BJ (cell line): Measurements from ENCODE around the gene ATP11A. TPM values are rescaled to one million over a fixed set of nuclear protein-coding genes. Genes with fewer than 3 reads are reported as not detected.
"Not testable (repeated sequence)": the region's sequence is repeated elsewhere in the genome, so short reads cannot be mapped to it uniquely, and the experiment has no call there.

Experiments
- CTCF ChIA-PET: fragments of 350-600 bp; formaldehyde crosslinking; extraction: SDS; loops from one replicate; lab custom pipeline; 2021; ENCODE audit warnings: antibody characterized with exemption, inconsistent platforms; lab: Yijun Ruan, JAX
- POLR2A ChIA-PET: fragments of 300-600 bp; sonication (Branson Sonifier 250); formaldehyde crosslinking; extraction: SDS; loops from one replicate; lab custom pipeline; 2021; ENCODE audit warnings: antibody characterized with exemption; lab: Charles Lee
- DNase-seq: peaks from one replicate; pipeline ENCODE4 v3.0.0-alpha.2; 2011; ENCODE audit warnings: low read depth
- H3K27me3 ChIP-seq: 2 replicates; pipeline ENCODE4 v1.6.0; 2011; ENCODE audit warnings: low read length; ENCODE audit not compliant: control insufficient read depth, insufficient read depth
- H3K36me3 ChIP-seq: 2 replicates; pipeline ENCODE4 v1.5.1; 2011; ENCODE audit warnings: low read length; ENCODE audit not compliant: control insufficient read depth, insufficient read depth
- H3K4me3 ChIP-seq: 2 replicates; pipeline ENCODE4 v1.5.1; 2011; ENCODE audit warnings: low read depth, mild to moderate bottlenecking, control low read depth, low read length
- polyA plus RNA-seq: library from polyadenylated mRNA; depleted of rRNA; stranded (reverse); fragments of >200 nt; gene quantifications from 2 replicates; pipeline ENCODE4 v1.2.3, GENCODE V29; 2011
- TF ChIP-seq, protein P1 (sequence below): IDR thresholded peaks from 2 replicates; pipeline ENCODE4 v1.5.1; 2011; ENCODE audit warnings: low read depth, mild to moderate bottlenecking, control low read depth, inconsistent platforms, low read length, moderate library complexity; ENCODE audit not compliant: insufficient read depth

Gene ATP11A
- polyA plus RNA-seq, 1 experiment: 1.9 TPM

- ChIA-PET CTCF (no interaction called here), POLR2A (no interaction called here)
- no peaks in the 10 kb centered on the region for H3K27me3 ChIP-seq
- no peak overlapping the region for H3K4me3 ChIP-seq
- H3K36me3 ChIP-seq: peaks cover under 1% of the 10 kb centered on the region; the same call in 1 of the 2 replicates
- TF ChIP-seq, protein P1, sequence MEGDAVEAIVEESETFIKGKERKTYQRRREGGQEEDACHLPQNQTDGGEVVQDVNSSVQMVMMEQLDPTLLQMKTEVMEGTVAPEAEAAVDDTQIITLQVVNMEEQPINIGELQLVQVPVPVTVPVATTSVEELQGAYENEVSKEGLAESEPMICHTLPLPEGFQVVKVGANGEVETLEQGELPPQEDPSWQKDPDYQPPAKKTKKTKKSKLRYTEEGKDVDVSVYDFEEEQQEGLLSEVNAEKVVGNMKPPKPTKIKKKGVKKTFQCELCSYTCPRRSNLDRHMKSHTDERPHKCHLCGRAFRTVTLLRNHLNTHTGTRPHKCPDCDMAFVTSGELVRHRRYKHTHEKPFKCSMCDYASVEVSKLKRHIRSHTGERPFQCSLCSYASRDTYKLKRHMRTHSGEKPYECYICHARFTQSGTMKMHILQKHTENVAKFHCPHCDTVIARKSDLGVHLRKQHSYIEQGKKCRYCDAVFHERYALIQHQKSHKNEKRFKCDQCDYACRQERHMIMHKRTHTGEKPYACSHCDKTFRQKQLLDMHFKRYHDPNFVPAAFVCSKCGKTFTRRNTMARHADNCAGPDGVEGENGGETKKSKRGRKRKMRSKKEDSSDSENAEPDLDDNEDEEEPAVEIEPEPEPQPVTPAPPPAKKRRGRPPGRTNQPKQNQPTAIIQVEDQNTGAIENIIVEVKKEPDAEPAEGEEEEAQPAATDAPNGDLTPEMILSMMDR: no peak
- DNase-seq: no peak
Measured at GRCh38 chr13:112704308-112705145, 14.7 kb downstream of the ATP11A start.

- CTCF ChIA-PET: no interaction called here
- POLR2A ChIA-PET: no interaction called here
- no peak overlapping the region for H3K4me3 ChIP-seq
- DNase-seq: no peak
- no peaks in the 10 kb centered on the region for H3K27me3 ChIP-seq
- TF ChIP-seq, protein P1: no peak
- H3K36me3 ChIP-seq: peaks cover 1% of the 10 kb centered on the region; the same call in 1 of the 2 replicates
Measured at GRCh38 chr13:112705286-112705685, 15.4 kb downstream of the ATP11A start.

- DNase-seq: no peak
- ChIA-PET POLR2A (no interaction called here), CTCF (no interaction called here)
- no peak overlapping the region for H3K4me3 ChIP-seq
- TF ChIP-seq, protein P1: no peak
- H3K27me3 ChIP-seq: no peaks in the 10 kb centered on the region
- peaks cover 1% of the 10 kb centered on the region; the same call in 1 of the 2 replicates for H3K36me3 ChIP-seq
Measured at GRCh38 chr13:112706171-112706570, 16.3 kb downstream of the ATP11A start.

DNA sequence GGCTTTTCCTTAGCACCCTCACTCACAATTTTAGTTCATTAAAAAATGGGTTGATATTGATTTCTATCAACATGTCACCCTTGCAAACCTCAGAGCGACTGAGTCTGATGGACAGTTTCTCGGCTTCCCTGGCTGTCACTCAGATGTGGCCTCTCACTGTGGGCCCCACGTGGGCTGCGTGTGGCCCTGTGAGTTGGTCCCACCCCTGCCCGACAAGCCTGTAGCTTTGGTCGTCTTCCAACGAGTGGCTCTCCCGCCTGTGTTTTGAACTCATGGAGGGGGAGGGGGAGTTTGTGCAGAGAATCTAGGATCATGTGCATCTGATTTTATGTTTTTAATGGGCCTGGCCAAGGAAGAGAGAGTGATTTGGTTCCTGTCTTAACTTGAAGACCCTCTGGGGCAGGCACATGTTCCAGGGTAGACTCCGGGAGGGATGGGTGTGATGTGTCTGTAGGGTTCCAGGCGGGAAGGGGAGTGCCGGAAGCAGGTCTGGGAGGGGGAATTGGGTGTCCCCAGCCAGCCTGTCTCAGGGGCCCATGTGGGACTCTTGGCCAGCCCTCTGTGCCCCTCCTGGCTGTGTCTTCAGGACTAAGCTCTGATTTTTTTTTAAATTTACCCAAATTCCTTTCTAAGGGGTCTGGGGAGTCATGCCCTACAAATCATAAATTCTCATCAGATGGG lies 18.9 kb downstream of the ATP11A start:
- TF ChIP-seq, protein P1: no peak
- DNase-seq: no peak
- ChIA-PET CTCF (no interaction called here), POLR2A (no interaction called here)
- no peaks in the 10 kb centered on the region for H3K27me3 ChIP-seq
- peaks cover 1% of the 10 kb centered on the region; the same call in 1 of the 2 replicates for H3K36me3 ChIP-seq
- no peak overlapping the region for H3K4me3 ChIP-seq

DNA sequence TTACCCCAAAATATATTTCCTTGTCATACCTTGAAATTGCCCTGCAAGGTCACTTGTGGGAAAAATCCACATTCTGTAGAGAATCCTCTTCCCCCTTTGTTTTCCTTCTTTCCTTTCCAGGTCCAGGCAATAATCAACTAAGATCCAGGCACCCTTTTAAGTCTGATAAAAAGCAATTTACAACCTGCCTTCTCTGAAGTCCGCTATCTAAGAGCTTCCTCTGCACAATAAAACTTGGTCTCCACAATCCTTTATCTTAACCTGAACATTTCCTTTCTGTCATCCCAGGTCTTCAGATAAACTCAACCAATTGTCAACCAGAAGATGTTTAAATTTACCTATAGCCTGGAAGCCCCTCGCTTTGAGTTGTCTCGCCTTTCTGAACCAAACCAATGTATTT lies 19.5 kb downstream of the ATP11A start:
- CTCF ChIA-PET: interaction anchor here (0.6 kb wide), 1 partner anchor 11 kb away, joined by 3 read pairs; no protein-coding TSS in a partner anchor
- H3K27me3 ChIP-seq, POLR2A ChIA-PET, DNase-seq, H3K36me3 ChIP-seq, H3K4me3 ChIP-seq: not testable (repeated sequence)
